OCI-LY1 (cell line): ENCODE measurements around the gene NDUFAF8.

Experiments
- H2AFZ ChIP-seq: fragments of 200-600 bp; sonication (generic), shearing (Covaris generic); 2 replicates; pipeline ENCODE4 v1.6.0; 2014; ENCODE audit warnings: antibody characterized with exemption, mild to moderate bottlenecking, low read length
- H3F3A ChIP-seq: fragments of 200-600 bp; sonication (generic), shearing (Covaris generic); 2 replicates; pipeline ENCODE4 v1.6.0; 2014; ENCODE audit warnings: mild to moderate bottlenecking, antibody characterized with exemption, low read length, moderate library complexity; ENCODE audit not compliant: insufficient read depth
- H3K27ac ChIP-seq: fragments of 200-600 bp; sonication (generic); 2 replicates; pipeline ENCODE4 v1.5.1; 2014; ENCODE audit warnings: low read length, mixed run types, mild to moderate bottlenecking, low read depth; ENCODE audit not compliant: poor library complexity, severe bottlenecking
- H3K27me3 ChIP-seq: fragments of 200-600 bp; sonication (generic); 2 replicates; pipeline ENCODE4 v1.6.0; 2014; ENCODE audit warnings: antibody characterized with exemption, mild to moderate bottlenecking, low read length, moderate library complexity; ENCODE audit not compliant: insufficient read depth
- H3K36me3 ChIP-seq: fragments of 200-600 bp; sonication (generic); 2 replicates; pipeline ENCODE4 v1.6.1; 2014; ENCODE audit warnings: mild to moderate bottlenecking, antibody characterized with exemption, low read length, moderate library complexity, mixed read lengths; ENCODE audit not compliant: insufficient read depth
- H3K4me1 ChIP-seq: fragments of 200-600 bp; sonication (generic); 2 replicates; pipeline ENCODE4 v1.5.1; 2014; ENCODE audit warnings: mild to moderate bottlenecking, low read length, moderate library complexity; ENCODE audit not compliant: insufficient read depth, severe bottlenecking
- H3K4me2 ChIP-seq: fragments of 200-600 bp; sonication (generic), shearing (Covaris generic); 2 replicates; pipeline ENCODE4 v1.6.1; 2014; ENCODE audit warnings: low read length
- H3K4me3 ChIP-seq: fragments of 200-600 bp; sonication (generic); 2 replicates; pipeline ENCODE4 v1.5.1; 2014; ENCODE audit warnings: low read length, low read depth, mild to moderate bottlenecking, mixed read lengths; ENCODE audit not compliant: poor library complexity, severe bottlenecking
- H3K79me2 ChIP-seq: fragments of 200-600 bp; shearing (Covaris generic); 2 replicates; pipeline ENCODE4 v1.6.1; 2016; ENCODE audit warnings: mixed run types, low read length, mixed read lengths; ENCODE audit not compliant: insufficient read depth
- H3K9ac ChIP-seq: fragments of 200-600 bp; sonication (generic), shearing (Covaris generic); 2 replicates; pipeline ENCODE4 v1.6.1; 2014; ENCODE audit warnings: mild to moderate bottlenecking, low read length, mixed read lengths
- H3K9me2 ChIP-seq: fragments of 200-600 bp; sonication (generic), shearing (Covaris generic); 2 replicates; pipeline ENCODE4 v1.6.1; 2014; ENCODE audit warnings: low read depth, mild to moderate bottlenecking, low read length, mixed read lengths
- H3K9me3 ChIP-seq: fragments of 200-600 bp; shearing (Covaris generic); 2 replicates; pipeline ENCODE4 v1.6.1; 2014; ENCODE audit warnings: low read length, mixed read lengths
- H4K20me1 ChIP-seq: fragments of 200-600 bp; sonication (generic), shearing (Covaris generic); 2 replicates; pipeline ENCODE4 v1.6.0; 2016; ENCODE audit warnings: mild to moderate bottlenecking, low read length; ENCODE audit not compliant: insufficient read depth
- CTCF ChIP-seq: fragments of 200-600 bp; sonication (generic), shearing (Covaris generic); IDR thresholded peaks from 2 replicates; pipeline ENCODE4 v1.5.1; 2017; ENCODE audit warnings: mild to moderate bottlenecking, antibody characterized with exemption, low read length, moderate library complexity, mixed read lengths
- EZH2 ChIP-seq: fragments of 200-600 bp; sonication (generic), shearing (Covaris generic); IDR thresholded peaks from 2 replicates; pipeline ENCODE4 v1.8.0; 2017; ENCODE audit warnings: borderline replicate concordance, mixed run types, mild to moderate bottlenecking, antibody characterized with exemption, low read length, moderate library complexity, mixed read lengths

Gene NDUFAF8

GRCh38 chr17:81219476-81220180 is 19.5 kb upstream of the NDUFAF8 start:
- Histone ChIP-seq H3K4me1 (peaks cover 18% of the 10 kb centered on the region), H3K27me3 (no peaks in the 10 kb centered on the region), H3K4me3 (no peak overlapping the region), H3K27ac (no peak overlapping the region), H3K4me2 (no peak overlapping the region), H3K79me2 (no peaks in the 10 kb centered on the region), H3K9me3 (no peaks in the 10 kb centered on the region), H3F3A (no peaks in the 10 kb centered on the region), H3K9me2 (no peaks in the 10 kb centered on the region), H4K20me1 (no peaks in the 10 kb centered on the region), H2AFZ (no peak overlapping the region), H3K9ac (no peak overlapping the region), H3K36me3 (0 out of 2 replicates have a peak, but pooled peaks cover 7% of the 10 kb centered on the region)
- TF ChIP-seq EZH2 (no peak), CTCF (no peak)

GRCh38 chr17:81221371-81221841 is 17.7 kb upstream of the NDUFAF8 start:
- peak overlapping the region; percentile 87 for H3K4me3 ChIP-seq
- TF ChIP-seq EZH2 = no peak
- TF ChIP-seq CTCF = no peak
- no peaks in the 10 kb centered on the region; the same call in 1 of the 2 replicates for H3F3A ChIP-seq
- no peaks in the 10 kb centered on the region for H4K20me1 ChIP-seq
- peak overlapping the region; percentile 84 for H3K4me2 ChIP-seq
- no peaks in the 10 kb centered on the region for H3K9me3 ChIP-seq
- H3K79me2 ChIP-seq = no peaks in the 10 kb centered on the region
- H3K36me3 ChIP-seq = 0 out of 2 replicates have a peak, but pooled peaks cover 5% of the 10 kb centered on the region
- H3K9ac ChIP-seq = peak overlapping the region; percentile 80; the same call in 1 of the 2 replicates
- H3K27ac ChIP-seq = no peak overlapping the region
- no peaks in the 10 kb centered on the region for H3K9me2 ChIP-seq
- peaks cover 18% of the 10 kb centered on the region for H3K4me1 ChIP-seq
- no peaks in the 10 kb centered on the region; the same call in 1 of the 2 replicates for H3K27me3 ChIP-seq
- H2AFZ ChIP-seq = no peak overlapping the region

GRCh38 chr17:81221842-81222619 is 17.1 kb upstream of the NDUFAF8 start:
- H3K27me3 ChIP-seq = no peaks in the 10 kb centered on the region; the same call in 1 of the 2 replicates
- H3K79me2 ChIP-seq = no peaks in the 10 kb centered on the region
- H3K4me1 ChIP-seq = peaks cover 18% of the 10 kb centered on the region
- H3K27ac ChIP-seq = no peak overlapping the region
- no peaks in the 10 kb centered on the region for H3K36me3 ChIP-seq
- no peaks in the 10 kb centered on the region; the same call in 1 of the 2 replicates for H3F3A ChIP-seq
- H3K4me2 ChIP-seq = peak overlapping the region; percentile 84
- H3K4me3 ChIP-seq = peak overlapping the region; percentile 87
- no peaks in the 10 kb centered on the region for H3K9me2 ChIP-seq
- H3K9ac ChIP-seq = peak overlapping the region; percentile 80
- H4K20me1 ChIP-seq = no peaks in the 10 kb centered on the region
- no peak overlapping the region for H2AFZ ChIP-seq
- no peaks in the 10 kb centered on the region for H3K9me3 ChIP-seq
- TF ChIP-seq CTCF (no peak), EZH2 (no peak)
